ENCODE data around the gene RASSF4. TPM values are rescaled to one million over a fixed set of nuclear protein-coding genes. Genes with fewer than 3 reads are reported as not detected.

RASSF4 gene
- total RNA-seq, 1 experiment from 2014 or later: 2.8 TPM

- Histone ChIP-seq H3K9me3 (ENCODE audit: control insufficient read depth in 1 of 2, insufficient read depth in 1 of 2, low read depth in 1 of 2, low read length in 2 of 2) (no peaks in the 10 kb centered on the region), H3K36me3 (ENCODE audit: control insufficient read depth in 1 of 2, insufficient read depth in 2 of 2, low read length in 2 of 2) (no peaks in the 10 kb centered on the region), H3K79me2 (ENCODE audit: insufficient read depth, low read length) (no peaks in the 10 kb centered on the region), H3K4me2 (ENCODE audit: low read length) (no peak overlapping the region), H3K4me1 (ENCODE audit: control insufficient read depth in 1 of 2, insufficient read depth in 2 of 2, low read length in 2 of 2) (no peaks in the 10 kb centered on the region), H2AFZ (ENCODE audit: low read depth, low read length, poor library complexity, severe bottlenecking) (no peak overlapping the region), H3K9ac (ENCODE audit: low read length) (no peak overlapping the region), H3K9me2 (ENCODE audit: insufficient read depth) (no peaks in the 10 kb centered on the region), H4K20me1 (ENCODE audit: insufficient read depth) (no peaks in the 10 kb centered on the region), H3K27me3 (ENCODE audit: insufficient read depth, low read length) (no peaks in the 10 kb centered on the region), H3K27ac (ENCODE audit: low read depth, low read length) (no peak overlapping the region), H3K4me3 (replicated peaks in 1 of 2; ENCODE audit: low read depth in 1 of 2, low read length in 2 of 2) (no peak overlapping the region)
- RAD21 ChIA-PET (ENCODE audit: low non-redundant PET in 1 of 2, low total read pairs in 2 of 2, uncharacterized antibody in 2 of 2, unreplicated experiment in 2 of 2): no interaction called here
- CTCF ChIA-PET: no interaction called here
- no TSS peak for BruUV-seq (replicated peaks)
- intact Hi-C loops (cut with micrococcal nuclease): no loop called here
- DNase-seq (ENCODE audit: low read depth, low spot score) (no peak), ATAC-seq (no peak)
- no peak for TF ChIP-seq CTCF (IDR thresholded peaks at IDR 0.05 in 2 of 3, conservative IDR thresholded peaks at IDR 0.05 in 1 of 3; ENCODE audit: borderline replicate concordance in 1 of 3, insufficient read depth in 1 of 3, low read depth in 2 of 3, low read length in 2 of 3)
- no peak for TF ChIP-seq EGR1 (IDR thresholded peaks at IDR 0.05; ENCODE audit: low read depth)
- TF ChIP-seq CBX3 (IDR thresholded peaks at IDR 0.05; ENCODE audit: low read depth): no peak
- no peak for TF ChIP-seq POLR2A (IDR thresholded peaks at IDR 0.05; ENCODE audit: borderline replicate concordance, extremely low read depth, insufficient read depth, insufficient read length)
- no peak for TF ChIP-seq MAX (IDR thresholded peaks at IDR 0.05)
- no peak for TF ChIP-seq SIN3A (IDR thresholded peaks at IDR 0.05; ENCODE audit: low read depth)
- no peak for TF ChIP-seq EZH2 (IDR thresholded peaks at IDR 0.05)
- no peak for TF ChIP-seq ZNF274 (IDR thresholded peaks at IDR 0.05; ENCODE audit: low read depth, low read length)
- TF ChIP-seq RAD21 (IDR thresholded peaks at IDR 0.05; ENCODE audit: low read depth): no peak
- no peak for TF ChIP-seq CEBPB (IDR thresholded peaks at IDR 0.05; ENCODE audit: low read depth)
- POLR2A ChIA-PET: no interaction called here
Measured at GRCh38 chr10:44917848-44918247, 41.8 kb upstream of the RASSF4 start.

GRCh38 chr10:44920252-44920651, 39.4 kb upstream of the RASSF4 start:
- no peak overlapping the region for H3K4me2 ChIP-seq (ENCODE audit: low read length)
- ChIA-PET CTCF (no interaction called here), RAD21 (ENCODE audit: low non-redundant PET in 1 of 2, low total read pairs in 2 of 2, uncharacterized antibody in 2 of 2, unreplicated experiment in 2 of 2) (interaction anchor here in 1 of 2 experiments (0.6 kb wide), 1 partner anchor 18 kb away, joined by 3 read pairs; no protein-coding TSS in a partner anchor), POLR2A (no interaction called here)
- no peak overlapping the region for H3K4me3 ChIP-seq (replicated peaks in 1 of 2; ENCODE audit: low read depth in 1 of 2, low read length in 2 of 2)
- H3K36me3 ChIP-seq (ENCODE audit: control insufficient read depth in 1 of 2, insufficient read depth in 2 of 2, low read length in 2 of 2): no peaks in the 10 kb centered on the region
- DNase-seq (ENCODE audit: low read depth, low spot score): no peak
- no peaks in the 10 kb centered on the region for H3K9me3 ChIP-seq (ENCODE audit: control insufficient read depth in 1 of 2, insufficient read depth in 1 of 2, low read depth in 1 of 2, low read length in 2 of 2)
- H2AFZ ChIP-seq (ENCODE audit: low read depth, low read length, poor library complexity, severe bottlenecking): no peak overlapping the region
- H3K4me1 ChIP-seq (ENCODE audit: control insufficient read depth in 1 of 2, insufficient read depth in 2 of 2, low read length in 2 of 2): no peaks in the 10 kb centered on the region
- no peaks in the 10 kb centered on the region for H4K20me1 ChIP-seq (ENCODE audit: insufficient read depth)
- H3K9me2 ChIP-seq (ENCODE audit: insufficient read depth): no peaks in the 10 kb centered on the region
- H3K27ac ChIP-seq (ENCODE audit: low read depth, low read length): no peak overlapping the region
- BruUV-seq (replicated peaks): no TSS peak
- H3K9ac ChIP-seq (ENCODE audit: low read length): no peak overlapping the region
- intact Hi-C loops (cut with micrococcal nuclease): no loop called here
- no peaks in the 10 kb centered on the region for H3K27me3 ChIP-seq (ENCODE audit: insufficient read depth, low read length)
- H3K79me2 ChIP-seq (ENCODE audit: insufficient read depth, low read length): no peaks in the 10 kb centered on the region
- no peak for ATAC-seq
- TF ChIP-seq MAX (IDR thresholded peaks at IDR 0.05) (no peak), ZNF274 (IDR thresholded peaks at IDR 0.05; ENCODE audit: low read depth, low read length) (no peak), CTCF (IDR thresholded peaks at IDR 0.05 in 2 of 3, conservative IDR thresholded peaks at IDR 0.05 in 1 of 3; ENCODE audit: borderline replicate concordance in 1 of 3, insufficient read depth in 1 of 3, low read depth in 2 of 3, low read length in 2 of 3) (no peak), POLR2A (IDR thresholded peaks at IDR 0.05; ENCODE audit: borderline replicate concordance, extremely low read depth, insufficient read depth, insufficient read length) (no peak), SRF (IDR thresholded peaks at IDR 0.05; ENCODE audit: low read depth) (no peak), EGR1 (IDR thresholded peaks at IDR 0.05; ENCODE audit: low read depth) (no peak), TCF7L2 (IDR thresholded peaks at IDR 0.05; ENCODE audit: borderline replicate concordance, extremely low read depth, insufficient read depth, insufficient read length) (no peak), SP1 (IDR thresholded peaks at IDR 0.05; ENCODE audit: low read depth) (no peak), RAD21 (IDR thresholded peaks at IDR 0.05; ENCODE audit: low read depth) (no peak), CBX3 (IDR thresholded peaks at IDR 0.05; ENCODE audit: low read depth) (no peak)
